Measurements from ENCODE around the gene GJB2.
A peak's percentile ranks its signal among the peaks of the same experiment; 100 is the strongest.

The GJB2 gene

DNA sequence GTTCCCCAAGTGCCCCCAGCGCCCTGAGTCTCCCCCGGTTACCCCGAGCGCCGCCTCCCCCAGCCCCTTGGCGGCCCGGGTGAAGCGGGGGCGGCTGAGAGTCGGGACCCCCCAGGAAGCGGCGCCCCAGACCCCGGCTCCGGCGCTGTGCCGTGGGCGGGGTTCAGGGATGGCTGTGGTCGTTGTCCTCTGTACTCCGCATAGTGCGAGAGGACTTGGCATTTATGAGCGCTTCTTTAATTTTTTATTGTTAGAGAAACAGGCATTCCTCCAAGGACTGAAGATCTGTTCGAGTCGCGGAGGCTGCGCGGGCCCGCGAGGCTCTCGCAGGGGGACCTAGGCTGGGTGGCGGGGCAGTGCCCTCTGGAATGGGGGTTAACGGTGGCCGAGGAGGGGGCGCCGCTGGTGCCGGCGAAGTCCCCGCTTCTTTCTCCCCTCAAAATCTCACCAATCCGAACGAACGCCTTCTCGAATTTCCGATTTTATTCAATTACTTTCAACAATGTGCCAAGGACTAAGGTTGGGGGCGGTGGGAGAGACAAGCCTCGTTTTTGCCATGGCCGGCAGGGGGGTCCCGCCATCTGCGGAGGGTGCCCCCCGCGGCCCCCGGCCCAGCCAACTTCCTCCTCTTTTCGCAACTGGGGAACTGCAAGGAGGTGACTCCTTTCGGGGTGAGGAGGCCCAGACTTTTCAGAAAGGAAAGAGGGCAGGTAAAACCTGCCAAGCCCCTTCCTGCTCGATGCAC is 596 bp upstream of the GJB2 start:
- H3K27ac ChIP-seq, result no peak overlapping the region
- TF ChIP-seq ZFX (IDR thresholded peaks at IDR 0.05), result no peak
- TF ChIP-seq, protein P1, sequence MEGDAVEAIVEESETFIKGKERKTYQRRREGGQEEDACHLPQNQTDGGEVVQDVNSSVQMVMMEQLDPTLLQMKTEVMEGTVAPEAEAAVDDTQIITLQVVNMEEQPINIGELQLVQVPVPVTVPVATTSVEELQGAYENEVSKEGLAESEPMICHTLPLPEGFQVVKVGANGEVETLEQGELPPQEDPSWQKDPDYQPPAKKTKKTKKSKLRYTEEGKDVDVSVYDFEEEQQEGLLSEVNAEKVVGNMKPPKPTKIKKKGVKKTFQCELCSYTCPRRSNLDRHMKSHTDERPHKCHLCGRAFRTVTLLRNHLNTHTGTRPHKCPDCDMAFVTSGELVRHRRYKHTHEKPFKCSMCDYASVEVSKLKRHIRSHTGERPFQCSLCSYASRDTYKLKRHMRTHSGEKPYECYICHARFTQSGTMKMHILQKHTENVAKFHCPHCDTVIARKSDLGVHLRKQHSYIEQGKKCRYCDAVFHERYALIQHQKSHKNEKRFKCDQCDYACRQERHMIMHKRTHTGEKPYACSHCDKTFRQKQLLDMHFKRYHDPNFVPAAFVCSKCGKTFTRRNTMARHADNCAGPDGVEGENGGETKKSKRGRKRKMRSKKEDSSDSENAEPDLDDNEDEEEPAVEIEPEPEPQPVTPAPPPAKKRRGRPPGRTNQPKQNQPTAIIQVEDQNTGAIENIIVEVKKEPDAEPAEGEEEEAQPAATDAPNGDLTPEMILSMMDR (conservative IDR thresholded peaks at IDR 0.05), result no peak

DNA sequence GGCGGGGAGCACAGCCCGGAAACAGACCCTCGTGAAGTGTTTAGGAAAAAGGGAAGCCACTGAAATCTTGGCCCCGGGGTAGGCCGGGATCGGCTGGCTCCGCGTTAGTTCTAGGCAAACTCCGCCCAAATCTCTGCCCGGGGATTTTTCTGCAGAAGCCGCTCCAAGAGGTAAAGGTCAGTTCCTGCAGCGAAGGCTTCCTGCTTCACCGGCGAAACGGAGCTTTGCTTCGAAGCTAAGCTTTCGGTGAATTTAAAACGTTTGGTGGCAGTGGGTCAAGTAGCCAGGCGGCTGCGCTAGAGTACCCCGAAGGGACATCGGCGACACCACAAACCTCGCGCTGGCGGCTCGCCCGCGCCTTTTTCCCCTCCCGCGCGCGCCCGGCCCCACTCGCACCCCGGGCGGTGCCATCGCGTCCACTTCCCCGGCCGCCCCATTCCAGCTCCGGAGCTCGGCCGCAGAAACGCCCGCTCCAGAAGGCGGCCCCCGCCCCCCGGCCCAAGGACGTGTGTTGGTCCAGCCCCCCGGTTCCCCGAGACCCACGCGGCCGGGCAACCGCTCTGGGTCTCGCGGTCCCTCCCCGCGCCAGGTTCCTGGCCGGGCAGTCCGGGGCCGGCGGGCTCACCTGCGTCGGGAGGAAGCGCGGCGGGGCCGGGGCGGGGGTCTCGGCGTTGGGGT is 441 bp downstream of the GJB2 start:
- peak overlapping the region; percentile 25; the same call in 1 of the 2 replicates for H3K27ac ChIP-seq
- TF ChIP-seq, protein P1 (conservative IDR thresholded peaks at IDR 0.05), result peak; percentile 12; the same call in 1 of the 2 replicates
- TF ChIP-seq ZFX (IDR thresholded peaks at IDR 0.05), result no peak

DNA sequence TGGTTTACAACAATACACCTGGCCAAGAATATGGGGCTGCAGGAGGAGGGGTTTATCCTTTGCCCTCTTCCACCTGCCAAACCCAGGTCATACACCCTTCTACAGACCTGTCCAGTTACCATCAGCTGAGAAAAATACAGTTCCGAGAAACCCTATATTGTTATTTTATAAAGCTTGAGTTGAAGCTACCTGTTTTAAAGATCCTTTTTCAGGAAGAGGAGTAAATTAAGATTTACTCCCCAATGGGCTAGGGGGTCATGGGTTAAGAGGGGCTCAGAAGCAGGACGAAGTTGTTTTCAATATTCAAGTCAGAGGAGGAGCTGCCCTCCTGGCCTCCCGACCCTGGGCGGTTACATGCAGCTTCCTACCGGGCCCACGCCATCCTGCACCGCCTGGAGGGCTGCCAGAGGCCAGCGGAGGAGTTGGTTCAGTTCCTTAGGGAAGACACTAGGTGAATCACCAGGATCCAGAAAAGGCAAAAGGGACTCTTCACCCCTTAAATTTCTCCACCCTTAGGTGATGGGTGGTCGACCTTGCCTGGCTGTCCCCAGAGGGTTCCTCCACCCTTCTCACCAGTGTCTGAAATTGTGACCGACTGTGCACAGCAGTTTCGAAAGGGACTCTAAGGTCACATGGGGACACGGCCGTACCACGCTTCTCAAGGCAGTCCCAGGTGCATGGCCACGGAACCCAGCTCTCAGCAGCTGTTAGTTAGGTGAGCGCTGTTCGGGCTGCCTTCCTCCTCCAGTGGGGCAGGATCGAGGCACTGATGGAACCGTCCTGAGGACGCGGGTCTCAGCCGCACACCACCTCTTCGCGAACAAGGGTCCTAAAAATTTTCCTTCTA is 1.2 kb downstream of the GJB2 start:
- peak overlapping the region; percentile 25; the same call in 1 of the 2 replicates for H3K27ac ChIP-seq
- TF ChIP-seq, protein P1 (conservative IDR thresholded peaks at IDR 0.05), result no peak
- TF ChIP-seq ZFX (IDR thresholded peaks at IDR 0.05), result no peak

DNA sequence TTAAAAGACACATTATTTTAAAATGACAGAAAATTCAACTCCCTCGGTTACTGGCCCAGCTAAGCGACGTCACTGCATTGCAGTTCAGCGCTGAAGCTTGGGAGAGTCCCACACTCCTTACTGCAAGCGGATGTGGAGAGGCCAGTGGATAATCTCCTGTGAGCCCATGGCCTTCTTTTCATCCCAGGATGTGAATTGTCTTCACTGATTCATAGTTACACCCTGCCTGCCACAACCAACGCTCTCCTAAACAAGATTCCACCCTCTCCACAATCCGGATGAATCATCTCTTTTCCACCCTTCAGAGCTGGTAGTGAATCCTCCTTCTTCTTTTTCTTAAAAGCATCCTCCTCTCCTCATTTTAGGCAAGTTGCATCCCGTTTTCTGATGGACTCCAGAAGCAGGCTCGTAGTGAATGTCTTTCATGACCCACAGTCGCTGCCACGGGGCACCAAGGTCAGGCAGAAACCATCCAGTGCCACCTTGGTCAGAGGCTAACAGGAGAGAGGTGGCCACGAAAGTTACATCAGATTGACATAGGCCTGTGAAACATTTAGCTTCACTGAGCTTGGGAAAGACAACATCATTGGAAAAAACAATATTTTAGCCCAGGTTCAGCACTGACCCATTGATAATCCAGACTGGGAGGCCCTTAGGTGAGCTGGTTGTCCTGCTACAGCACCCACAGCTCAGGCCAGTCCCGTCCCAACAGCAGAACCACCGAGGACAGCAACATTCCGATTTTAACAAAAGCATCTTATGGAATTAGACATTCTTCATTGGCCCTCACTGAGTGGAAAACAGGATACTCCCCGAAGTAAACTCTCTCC is 2.0 kb downstream of the GJB2 start:
- TF ChIP-seq, protein P1 (conservative IDR thresholded peaks at IDR 0.05), result no peak
- TF ChIP-seq ZFX (IDR thresholded peaks at IDR 0.05), result no peak
- no peak overlapping the region for H3K27ac ChIP-seq

DNA sequence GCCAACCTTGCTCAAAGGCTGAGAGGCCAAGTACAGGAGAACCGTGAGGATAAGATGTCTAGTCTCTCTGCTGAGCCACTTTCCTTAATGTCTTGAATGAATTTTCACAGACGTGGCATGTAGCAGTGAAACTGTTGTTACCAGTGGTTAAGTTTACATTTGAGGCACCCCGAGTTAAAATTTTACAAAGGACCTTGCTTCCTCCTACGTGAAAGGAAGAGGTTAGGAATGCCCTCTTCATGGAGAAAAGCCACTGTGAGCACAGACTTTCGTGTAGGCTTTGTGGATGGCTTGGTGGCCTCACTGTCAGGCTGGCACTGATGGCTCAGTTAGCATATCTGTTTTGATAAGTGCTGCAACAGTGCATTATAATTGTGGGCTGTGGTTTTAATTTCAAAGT is 2.7 kb downstream of the GJB2 start:
- TF ChIP-seq ZFX (IDR thresholded peaks at IDR 0.05), result no peak
- TF ChIP-seq, protein P1 (conservative IDR thresholded peaks at IDR 0.05), result no peak
- no peak overlapping the region for H3K27ac ChIP-seq

DNA sequence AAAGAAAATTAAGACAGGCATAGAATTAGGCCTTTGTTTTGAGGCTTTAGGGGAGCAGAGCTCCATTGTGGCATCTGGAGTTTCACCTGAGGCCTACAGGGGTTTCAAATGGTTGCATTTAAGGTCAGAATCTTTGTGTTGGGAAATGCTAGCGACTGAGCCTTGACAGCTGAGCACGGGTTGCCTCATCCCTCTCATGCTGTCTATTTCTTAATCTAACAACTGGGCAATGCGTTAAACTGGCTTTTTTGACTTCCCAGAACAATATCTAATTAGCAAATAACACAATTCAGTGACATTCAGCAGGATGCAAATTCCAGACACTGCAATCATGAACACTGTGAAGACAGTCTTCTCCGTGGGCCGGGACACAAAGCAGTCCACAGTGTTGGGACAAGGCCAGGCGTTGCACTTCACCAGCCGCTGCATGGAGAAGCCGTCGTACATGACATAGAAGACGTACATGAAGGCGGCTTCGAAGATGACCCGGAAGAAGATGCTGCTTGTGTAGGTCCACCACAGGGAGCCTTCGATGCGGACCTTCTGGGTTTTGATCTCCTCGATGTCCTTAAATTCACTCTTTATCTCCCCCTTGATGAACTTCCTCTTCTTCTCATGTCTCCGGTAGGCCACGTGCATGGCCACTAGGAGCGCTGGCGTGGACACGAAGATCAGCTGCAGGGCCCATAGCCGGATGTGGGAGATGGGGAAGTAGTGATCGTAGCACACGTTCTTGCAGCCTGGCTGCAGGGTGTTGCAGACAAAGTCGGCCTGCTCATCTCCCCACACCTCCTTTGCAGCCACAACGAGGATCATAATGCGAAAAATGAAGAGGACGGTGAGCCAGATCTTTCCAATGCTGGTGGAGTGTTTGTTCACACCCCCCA is 3.8 kb downstream of the GJB2 start:
- no peak overlapping the region for H3K27ac ChIP-seq
- TF ChIP-seq, protein P1 (conservative IDR thresholded peaks at IDR 0.05), result peak; percentile 44; the same call in 1 of the 2 replicates
- no peak for TF ChIP-seq ZFX (IDR thresholded peaks at IDR 0.05)
